ENCODE results near the gene HDLBP.

HDLBP gene

DNA sequence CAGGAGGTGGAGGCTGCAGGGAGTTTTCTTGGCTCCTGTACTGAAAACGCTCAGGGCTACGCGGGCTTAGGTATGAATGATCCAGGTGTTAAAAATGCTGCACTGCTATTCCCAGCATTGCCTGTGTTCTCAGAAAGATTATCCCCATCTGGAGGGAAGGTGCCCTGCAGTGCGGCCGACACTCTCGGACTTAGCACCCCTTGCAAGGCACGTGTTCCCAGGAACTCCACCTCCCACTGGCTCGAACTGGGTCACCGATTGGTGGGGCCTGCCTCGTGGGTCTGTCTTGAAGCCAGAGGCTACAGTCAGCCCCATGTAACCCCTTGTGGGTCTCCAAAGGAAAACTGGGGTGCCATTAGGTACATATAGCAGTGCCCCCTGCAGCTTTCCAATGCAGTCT, 101.3 kb downstream of the HDLBP start:
- DNase-seq (ENCODE audit: low read depth in 1 of 2, low spot score in 1 of 2): no peak
- no peaks in the 10 kb centered on the region for H3K27me3 ChIP-seq (ENCODE audit: insufficient read depth, poor library complexity, severe bottlenecking)
- no peak for TF ChIP-seq GABPA (IDR thresholded peaks at IDR 0.05; ENCODE audit: low read depth)
- no peak for TF ChIP-seq REST (IDR thresholded peaks at IDR 0.05; ENCODE audit: insufficient replicate concordance, low read depth)
- TF ChIP-seq SPI1 (IDR thresholded peaks at IDR 0.05; ENCODE audit: borderline replicate concordance, low read depth): no peak
- TF ChIP-seq, protein P1, sequence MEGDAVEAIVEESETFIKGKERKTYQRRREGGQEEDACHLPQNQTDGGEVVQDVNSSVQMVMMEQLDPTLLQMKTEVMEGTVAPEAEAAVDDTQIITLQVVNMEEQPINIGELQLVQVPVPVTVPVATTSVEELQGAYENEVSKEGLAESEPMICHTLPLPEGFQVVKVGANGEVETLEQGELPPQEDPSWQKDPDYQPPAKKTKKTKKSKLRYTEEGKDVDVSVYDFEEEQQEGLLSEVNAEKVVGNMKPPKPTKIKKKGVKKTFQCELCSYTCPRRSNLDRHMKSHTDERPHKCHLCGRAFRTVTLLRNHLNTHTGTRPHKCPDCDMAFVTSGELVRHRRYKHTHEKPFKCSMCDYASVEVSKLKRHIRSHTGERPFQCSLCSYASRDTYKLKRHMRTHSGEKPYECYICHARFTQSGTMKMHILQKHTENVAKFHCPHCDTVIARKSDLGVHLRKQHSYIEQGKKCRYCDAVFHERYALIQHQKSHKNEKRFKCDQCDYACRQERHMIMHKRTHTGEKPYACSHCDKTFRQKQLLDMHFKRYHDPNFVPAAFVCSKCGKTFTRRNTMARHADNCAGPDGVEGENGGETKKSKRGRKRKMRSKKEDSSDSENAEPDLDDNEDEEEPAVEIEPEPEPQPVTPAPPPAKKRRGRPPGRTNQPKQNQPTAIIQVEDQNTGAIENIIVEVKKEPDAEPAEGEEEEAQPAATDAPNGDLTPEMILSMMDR (IDR thresholded peaks at IDR 0.05; ENCODE audit: insufficient read depth, low read length): no peak
- no peak for TF ChIP-seq POLR2AphosphoS5 (IDR thresholded peaks at IDR 0.05; ENCODE audit: low read depth)
- H3K27ac ChIP-seq (replicated peaks): no peak overlapping the region
- no peak overlapping the region for H3K4me3 ChIP-seq (replicated peaks; ENCODE audit: insufficient read depth, low read length)

DNA sequence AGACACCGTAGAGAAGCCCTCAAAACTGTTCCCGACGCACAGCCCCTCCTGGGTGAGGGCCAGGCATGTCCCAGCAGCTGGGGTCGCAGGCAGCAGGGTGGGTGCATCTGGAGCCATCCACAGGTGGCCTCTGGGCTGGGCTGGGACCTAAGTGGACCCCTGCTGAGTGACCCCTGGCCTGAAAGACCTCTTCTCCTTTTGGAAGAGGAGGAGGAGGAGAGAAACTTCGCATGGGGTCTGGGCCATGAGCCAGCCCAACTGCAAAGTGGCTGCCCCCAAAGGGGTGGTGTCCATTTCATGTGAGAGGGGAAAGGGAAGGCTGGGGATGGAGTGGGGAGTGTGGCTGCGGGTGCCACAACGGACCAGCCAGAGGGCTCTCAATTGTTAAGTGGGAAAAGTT, 101.9 kb downstream of the HDLBP start:
- TF ChIP-seq POLR2AphosphoS5 (IDR thresholded peaks at IDR 0.05; ENCODE audit: low read depth) (no peak), REST (IDR thresholded peaks at IDR 0.05; ENCODE audit: insufficient replicate concordance, low read depth) (no peak), SPI1 (IDR thresholded peaks at IDR 0.05; ENCODE audit: borderline replicate concordance, low read depth) (no peak), GABPA (IDR thresholded peaks at IDR 0.05; ENCODE audit: low read depth) (no peak)
- TF ChIP-seq, protein P1 (IDR thresholded peaks at IDR 0.05; ENCODE audit: insufficient read depth, low read length): no peak
- DNase-seq (ENCODE audit: low read depth in 1 of 2, low spot score in 1 of 2): no peak
- no peak overlapping the region for H3K4me3 ChIP-seq (replicated peaks; ENCODE audit: insufficient read depth, low read length)
- H3K27me3 ChIP-seq (ENCODE audit: insufficient read depth, poor library complexity, severe bottlenecking): no peaks in the 10 kb centered on the region
- H3K27ac ChIP-seq (replicated peaks): no peak overlapping the region

DNA sequence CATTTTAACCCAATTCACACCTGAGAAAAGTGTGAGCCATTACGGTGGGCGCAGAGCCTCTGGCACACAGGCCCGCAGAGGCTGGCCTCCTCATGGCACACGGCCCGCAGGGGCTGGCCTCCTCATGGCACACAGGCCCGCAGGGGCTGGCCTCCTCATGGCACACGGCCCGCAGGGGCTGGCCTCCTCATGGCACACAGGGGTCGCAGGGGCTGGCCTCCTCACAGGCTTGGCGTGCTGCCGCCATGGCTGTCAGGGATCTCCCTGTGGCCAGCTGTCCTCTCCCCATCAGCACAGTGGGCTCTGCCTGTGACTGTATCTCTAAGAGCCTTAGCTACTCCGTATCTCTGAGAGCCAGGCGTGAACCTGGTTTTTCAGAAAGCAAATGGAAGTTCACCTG, 102.4 kb downstream of the HDLBP start:
- Histone ChIP-seq H3K4me3 (replicated peaks; ENCODE audit: insufficient read depth, low read length) (no peak overlapping the region), H3K27ac (replicated peaks) (no peak overlapping the region), H3K27me3 (ENCODE audit: insufficient read depth, poor library complexity, severe bottlenecking) (no peaks in the 10 kb centered on the region)
- no peak for DNase-seq (ENCODE audit: low read depth in 1 of 2, low spot score in 1 of 2)
- TF ChIP-seq SPI1 (IDR thresholded peaks at IDR 0.05; ENCODE audit: borderline replicate concordance, low read depth) (no peak), GABPA (IDR thresholded peaks at IDR 0.05; ENCODE audit: low read depth) (no peak), REST (IDR thresholded peaks at IDR 0.05; ENCODE audit: insufficient replicate concordance, low read depth) (no peak), POLR2AphosphoS5 (IDR thresholded peaks at IDR 0.05; ENCODE audit: low read depth) (no peak)
- TF ChIP-seq, protein P1 (IDR thresholded peaks at IDR 0.05; ENCODE audit: insufficient read depth, low read length): no peak

Measured in HL-60 (cell line).